ENCODE data around the gene TPSAB1. TPM values are rescaled to one million over a fixed set of nuclear protein-coding genes. Genes with fewer than 3 reads are reported as not detected.
"Not testable (repeated sequence)": the region's sequence is repeated elsewhere in the genome, so short reads cannot be mapped to it uniquely, and the experiment has no call there.

TPSAB1 gene
- total and polyA plus RNA-seq, 12 donors: 0.11 to 4.8 (median 0.93) TPM; not detected in 3

DNA sequence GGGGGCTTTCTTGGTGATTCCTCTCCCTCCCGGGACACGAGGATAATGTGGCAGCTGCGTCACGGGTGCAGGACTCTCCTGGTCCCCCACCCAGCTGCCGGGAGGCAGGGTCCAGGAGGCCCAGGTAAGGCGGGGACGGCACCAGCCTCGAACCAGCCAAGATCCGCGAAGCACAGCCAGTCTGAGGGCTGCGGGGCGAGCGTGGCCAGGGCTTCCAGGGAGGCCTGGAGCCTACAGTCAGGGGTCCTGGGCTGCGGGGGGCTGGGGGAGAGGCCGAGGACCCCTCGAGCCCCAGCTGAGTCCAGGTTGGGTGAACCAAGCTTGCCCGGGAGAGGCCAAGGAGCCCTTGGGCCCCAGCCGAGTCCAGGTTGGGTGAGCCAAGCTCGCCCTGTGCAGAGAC, 25.3 kb downstream of the TPSAB1 start:
- WGBS, 4 donors: 48 to 86% (median 82%) methylated on average over 4 to 19 of the region's 19 CpGs
- DNase-seq: no peak
- H3K4me1 ChIP-seq (replicated peaks in 1 of 2): no peaks in the 10 kb centered on the region
- no peaks in the 10 kb centered on the region for H3K9me3 ChIP-seq (replicated peaks in 1 of 3)
- intact Hi-C loops (cut with DNase I): no loop called here
- no peak for TF ChIP-seq POLR2A (IDR thresholded peaks at IDR 0.05)
- TF ChIP-seq, protein P1, sequence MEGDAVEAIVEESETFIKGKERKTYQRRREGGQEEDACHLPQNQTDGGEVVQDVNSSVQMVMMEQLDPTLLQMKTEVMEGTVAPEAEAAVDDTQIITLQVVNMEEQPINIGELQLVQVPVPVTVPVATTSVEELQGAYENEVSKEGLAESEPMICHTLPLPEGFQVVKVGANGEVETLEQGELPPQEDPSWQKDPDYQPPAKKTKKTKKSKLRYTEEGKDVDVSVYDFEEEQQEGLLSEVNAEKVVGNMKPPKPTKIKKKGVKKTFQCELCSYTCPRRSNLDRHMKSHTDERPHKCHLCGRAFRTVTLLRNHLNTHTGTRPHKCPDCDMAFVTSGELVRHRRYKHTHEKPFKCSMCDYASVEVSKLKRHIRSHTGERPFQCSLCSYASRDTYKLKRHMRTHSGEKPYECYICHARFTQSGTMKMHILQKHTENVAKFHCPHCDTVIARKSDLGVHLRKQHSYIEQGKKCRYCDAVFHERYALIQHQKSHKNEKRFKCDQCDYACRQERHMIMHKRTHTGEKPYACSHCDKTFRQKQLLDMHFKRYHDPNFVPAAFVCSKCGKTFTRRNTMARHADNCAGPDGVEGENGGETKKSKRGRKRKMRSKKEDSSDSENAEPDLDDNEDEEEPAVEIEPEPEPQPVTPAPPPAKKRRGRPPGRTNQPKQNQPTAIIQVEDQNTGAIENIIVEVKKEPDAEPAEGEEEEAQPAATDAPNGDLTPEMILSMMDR (IDR thresholded peaks at IDR 0.05): no peak
- H3K36me3 ChIP-seq (replicated peaks in 1 of 2): no peaks in the 10 kb centered on the region
- H3K4me3 ChIP-seq: no peak overlapping the region
- no peaks in the 10 kb centered on the region for H3K27me3 ChIP-seq
- H3K27ac ChIP-seq: no peak overlapping the region

DNA sequence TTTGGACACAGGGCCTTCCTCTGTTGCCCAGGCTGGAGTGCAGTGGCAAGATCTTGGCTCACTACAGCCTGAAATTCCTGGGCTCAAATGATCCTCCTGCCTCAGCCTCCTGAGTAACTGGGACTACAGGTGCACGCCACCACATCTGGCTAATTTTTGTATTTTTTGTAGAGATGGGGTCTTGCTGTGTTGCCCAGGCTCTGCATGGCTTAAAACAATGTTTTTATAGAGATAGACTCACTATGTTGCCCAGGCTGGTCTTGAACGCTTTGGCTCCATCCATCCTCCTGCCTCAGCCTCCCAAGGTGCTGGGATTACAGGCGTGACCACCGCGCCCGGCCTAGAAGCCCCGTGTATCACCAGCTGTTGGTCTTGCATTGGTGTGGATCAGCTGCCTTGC, 28.9 kb downstream of the TPSAB1 start:
- DNase-seq; H3K9me3 ChIP-seq (replicated peaks in 1 of 3); intact Hi-C loops (cut with DNase I); H3K4me1 ChIP-seq (replicated peaks in 1 of 2); H3K4me3 ChIP-seq; H3K36me3 ChIP-seq (replicated peaks in 1 of 2); H3K27me3 ChIP-seq; H3K27ac ChIP-seq: not testable (repeated sequence)
- 92 to 96% (median 93%) methylated on average over 7 of the region's 7 CpGs for WGBS, 4 donors

DNA sequence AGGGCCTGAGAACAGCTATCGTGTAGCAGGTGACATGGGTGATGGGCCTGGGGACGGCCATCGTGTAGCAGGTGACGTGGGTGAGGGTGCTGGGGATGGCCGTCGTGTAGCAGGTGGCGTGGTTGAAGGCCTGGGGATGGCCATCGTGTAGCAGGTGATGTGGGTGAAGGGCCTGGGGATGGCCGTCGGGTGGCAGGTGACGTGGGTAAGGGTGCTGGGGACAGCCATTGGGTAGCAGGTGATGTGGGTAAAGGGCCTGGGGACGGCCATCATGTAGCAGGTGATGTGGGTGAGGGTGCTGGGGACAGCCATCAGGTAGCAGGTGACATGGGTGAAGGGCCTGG, 30.8 kb downstream of the TPSAB1 start:
- WGBS, 4 donors: 69 to 80% (median 79%) methylated on average over 11 to 12 of the region's 12 CpGs

DNA sequence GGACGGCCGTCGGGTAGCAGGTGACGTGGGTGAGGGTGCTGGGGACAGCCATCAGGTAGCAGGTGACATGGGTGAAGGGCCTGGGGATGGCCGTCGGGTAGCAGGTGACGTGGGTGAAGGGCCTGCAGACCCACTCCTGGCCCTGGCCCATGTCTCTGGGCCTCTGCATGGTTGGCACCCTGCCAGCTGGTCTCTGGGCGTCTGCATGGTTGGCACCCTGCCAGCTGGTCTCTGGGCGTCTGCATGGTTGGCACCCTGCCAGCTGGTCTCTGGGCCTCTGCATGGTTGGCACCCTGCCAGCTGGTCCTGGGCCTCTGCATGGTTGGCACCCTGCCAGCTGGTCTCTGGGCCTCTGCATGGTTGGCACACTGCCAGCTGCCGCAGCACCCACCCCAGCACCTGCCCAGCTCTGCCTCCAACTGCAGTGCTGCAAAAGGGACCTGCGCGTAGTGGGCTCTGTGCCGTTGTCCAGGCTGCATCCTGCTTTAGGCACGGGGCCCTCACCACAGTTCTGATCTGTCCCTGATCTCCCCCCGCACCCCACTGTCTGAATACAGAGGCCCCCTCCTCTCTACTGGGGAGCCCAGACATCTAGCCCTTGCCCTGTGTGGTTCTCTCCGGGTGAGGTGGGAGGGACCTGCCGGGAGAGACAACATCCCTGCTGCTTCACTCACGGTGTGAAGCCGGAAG, 31.4 kb downstream of the TPSAB1 start:
- H3K27ac ChIP-seq: not testable (repeated sequence)

More for the DNA sequence above, 30.8 kb downstream of the TPSAB1 start:
- no peaks in the 10 kb centered on the region for H3K27me3 ChIP-seq
- H3K36me3 ChIP-seq (replicated peaks in 1 of 2): no peaks in the 10 kb centered on the region
- no peak overlapping the region for H3K27ac ChIP-seq
- no peaks in the 10 kb centered on the region for H3K9me3 ChIP-seq (replicated peaks in 1 of 3)
- TF ChIP-seq POLR2A (IDR thresholded peaks at IDR 0.05): no peak
- TF ChIP-seq, protein P1 (IDR thresholded peaks at IDR 0.05): no peak
- intact Hi-C loops (cut with DNase I): no loop called here
- no peak overlapping the region for H3K4me3 ChIP-seq
- DNase-seq: peak in 1 of 7 donors; percentile 3
- no peaks in the 10 kb centered on the region for H3K4me1 ChIP-seq (replicated peaks in 1 of 2)

DNA sequence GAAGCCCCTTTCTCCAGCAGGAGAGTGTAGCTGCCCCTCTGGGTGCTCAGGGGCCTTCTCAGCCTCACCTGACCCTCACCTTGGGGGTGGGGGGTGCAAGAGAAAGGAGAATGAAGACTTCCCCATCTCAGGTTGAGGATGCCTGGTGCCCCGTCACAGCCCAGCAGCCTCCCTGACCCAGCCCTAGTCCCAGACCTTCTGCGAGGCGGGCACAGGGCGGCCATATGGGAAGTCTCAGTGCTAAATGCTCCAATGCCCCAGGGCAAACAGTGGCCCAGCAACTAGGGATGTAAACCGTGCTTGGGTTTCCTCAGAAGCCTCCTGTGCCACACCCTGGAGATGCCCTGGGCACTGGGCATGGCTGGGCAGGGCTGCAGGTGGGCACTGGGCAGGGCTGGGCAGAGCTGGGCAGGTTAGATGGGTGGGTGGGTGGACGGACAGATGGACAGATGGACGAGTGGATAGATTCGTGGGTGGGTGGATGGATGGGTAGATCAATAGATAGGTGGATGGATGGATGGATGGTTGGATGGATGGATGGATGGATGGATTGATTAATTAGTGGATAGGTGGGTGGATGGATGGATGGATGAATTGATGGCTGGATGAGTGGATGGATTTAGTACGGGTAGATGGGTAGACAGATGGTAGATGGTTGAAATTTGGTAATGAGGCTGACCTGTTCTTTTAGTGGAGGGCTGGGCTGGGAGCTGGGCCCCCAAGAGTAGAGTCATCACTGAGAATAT, 32.1 kb downstream of the TPSAB1 start:
- Histone ChIP-seq H3K4me1 (replicated peaks in 1 of 2) (no peaks in the 10 kb centered on the region), H3K4me3 (no peak overlapping the region), H3K27ac (no peak overlapping the region), H3K9me3 (replicated peaks in 1 of 3) (no peaks in the 10 kb centered on the region), H3K36me3 (replicated peaks in 1 of 2) (no peaks in the 10 kb centered on the region), H3K27me3 (peaks cover 9% of the 10 kb centered on the region)
- TF ChIP-seq, protein P1 (IDR thresholded peaks at IDR 0.05): no peak
- TF ChIP-seq POLR2A (IDR thresholded peaks at IDR 0.05): no peak
- WGBS, 4 donors: 76 to 90% (median 79%) methylated on average over 4 to 9 of the region's 9 CpGs
- intact Hi-C loops (cut with DNase I): no loop called here
- peak in 1 of 7 donors; percentile 4 for DNase-seq

More for the DNA sequence above, 31.4 kb downstream of the TPSAB1 start:
- H3K36me3 ChIP-seq (replicated peaks in 1 of 2); H3K4me3 ChIP-seq; H3K9me3 ChIP-seq (replicated peaks in 1 of 3); H3K4me1 ChIP-seq (replicated peaks in 1 of 2); intact Hi-C loops (cut with DNase I); H3K27me3 ChIP-seq: not testable (repeated sequence)
- peak in 4 of 7 donors; percentile 35 to 65 (median 44) for DNase-seq
- 14 to 25% (median 19%) methylated on average over 10 to 19 of the region's 19 CpGs for WGBS, 4 donors
